ENCODE data around the gene ANXA4. TPM values are rescaled to one million over a fixed set of nuclear protein-coding genes. Genes with fewer than 3 reads are reported as not detected.

ANXA4 gene
- 9.5 to 13.6 TPM (median 12.3 TPM) in 3 replicates for total RNA-seq (2021)
- percentile 50 among the genes with signal in this experiment for Bru-seq, nascent RNA
- long read RNA-seq, experiment 1, transcript ANXA4-201 (13 exons, 2,799 nt) = major isoform, 29 of 46 reads
- long read RNA-seq, experiment 1, partial matches to known transcripts = 3 of 46 reads
- long read RNA-seq, experiment 1, other reads (novel, unspliced or antisense) = 10 of 46 reads
- long read RNA-seq, experiment 2, partial matches to known transcripts = 6 of 20 reads
- long read RNA-seq, experiment 2, other reads (novel, unspliced or antisense) = 9 of 20 reads
- long read RNA-seq, experiment 3, transcript ANXA4-201 (13 exons, 2,799 nt) = major isoform, 31 of 39 reads
- long read RNA-seq, experiment 3, partial matches to known transcripts = 1 of 39 reads
- long read RNA-seq, experiment 3, other reads (novel, unspliced or antisense) = 3 of 39 reads

DNA sequence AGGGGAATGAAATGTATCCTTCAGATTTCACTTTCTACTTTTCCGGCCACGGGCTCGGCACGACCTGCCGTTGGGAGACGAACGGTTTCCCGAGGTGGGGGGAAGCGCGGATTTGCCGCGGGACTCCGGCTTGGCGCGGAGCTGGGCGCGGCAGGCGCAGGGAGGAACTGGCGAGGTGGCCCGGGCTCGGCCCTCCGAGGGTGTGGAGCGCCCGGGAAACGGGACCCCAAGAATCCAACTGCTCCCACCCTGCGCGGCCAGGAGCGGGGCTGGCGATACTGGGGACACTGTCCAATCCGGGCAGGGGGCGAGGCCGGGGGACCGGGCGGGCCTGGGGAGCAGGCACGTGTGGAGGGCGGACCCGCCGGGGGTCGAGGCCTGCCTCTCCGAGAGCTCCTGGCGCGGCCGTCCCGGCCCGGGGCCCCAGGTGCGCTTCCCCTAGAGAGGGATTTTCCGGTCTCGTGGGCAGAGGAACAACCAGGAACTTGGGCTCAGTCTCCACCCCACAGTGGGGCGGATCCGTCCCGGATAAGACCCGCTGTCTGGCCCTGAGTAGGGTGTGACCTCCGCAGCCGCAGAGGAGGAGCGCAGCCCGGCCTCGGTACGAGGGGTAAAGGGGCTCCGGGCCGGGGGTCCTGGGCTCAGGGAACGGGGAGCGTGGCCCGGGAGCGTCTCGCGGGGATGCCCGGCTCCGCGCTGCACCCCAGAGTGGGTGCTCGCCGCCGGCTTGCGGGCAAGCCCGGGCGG lies at the start of gene ANXA4:
Gene ANXA4 (plus strand): TSS at position 560 of the 747 bp plus-strand sequence. CDS start 39,432 bp downstream, outside the sequence.
- DNase-seq (ENCODE audit: low spot score) (peak; percentile 67), ATAC-seq (peak; percentile 73)
- Mint-ChIP-seq H3K36me3 (no peaks in the 10 kb centered on the region), H3K27ac (peak within 1 kb of the TSS; percentile 66), H3K4me3 (peak within 1 kb of the TSS; percentile 83), H3K9me3 (no peaks in the 10 kb centered on the region), H3K4me1 (peaks cover 14% of the 10 kb centered on the region), H3K27me3 (ENCODE audit: low read depth) (peaks cover 28% of the 10 kb centered on the region)
- ChIA-PET CTCF (interaction anchor here (0.8 to 4.0 kb wide), 8 partner anchors 10 to 76 kb away, joined by 3 to 40 read pairs (median 4); no protein-coding TSS in a partner anchor), POLR2A (interaction anchor here (0.6 to 1.0 kb wide), 5 partner anchors 17 to 394 kb away, joined by 3 to 6 read pairs (median 3); partner anchors contain the start of genes MXD1 and NFU1)
- TF ChIP-seq ATF1 (CRISPR knock-in tag; IDR thresholded peaks at IDR 0.05) (no peak), NR3C1 (CRISPR knock-in tag; conservative IDR thresholded peaks at IDR 0.05; ENCODE audit: low read depth) (no peak), SMAD3 (CRISPR knock-in tag; IDR thresholded peaks at IDR 0.05; ENCODE audit: borderline replicate concordance) (no peak), ZNF138 (CRISPR knock-in tag; conservative IDR thresholded peaks at IDR 0.05) (no peak), JAZF1 (CRISPR knock-in tag; IDR thresholded peaks at IDR 0.05) (no peak), CREM (CRISPR knock-in tag; IDR thresholded peaks at IDR 0.05) (0 out of 2 replicates have a peak, but pooled peaks have one; percentile 41), CREB1 (CRISPR knock-in tag; IDR thresholded peaks at IDR 0.05) (no peak), ZNF219 (CRISPR knock-in tag; IDR thresholded peaks at IDR 0.05; ENCODE audit: borderline replicate concordance) (no peak), HMGA2 (CRISPR knock-in tag; IDR thresholded peaks at IDR 0.05) (no peak), EMX1 (CRISPR knock-in tag; IDR thresholded peaks at IDR 0.05) (no peak), TEAD1 (CRISPR knock-in tag; IDR thresholded peaks at IDR 0.05) (no peak), FOXP1 (CRISPR knock-in tag; IDR thresholded peaks at IDR 0.05; ENCODE audit: borderline replicate concordance) (0 out of 2 replicates have a peak, but pooled peaks have one; percentile 50), TEAD4 (CRISPR knock-in tag; IDR thresholded peaks at IDR 0.05) (no peak), ZNF121 (CRISPR knock-in tag; IDR thresholded peaks at IDR 0.05) (no peak), RELA (CRISPR knock-in tag; IDR thresholded peaks at IDR 0.05; ENCODE audit: borderline replicate concordance) (no peak; the same call in 1 of the 2 replicates)
- TF ChIP-seq, protein P1, sequence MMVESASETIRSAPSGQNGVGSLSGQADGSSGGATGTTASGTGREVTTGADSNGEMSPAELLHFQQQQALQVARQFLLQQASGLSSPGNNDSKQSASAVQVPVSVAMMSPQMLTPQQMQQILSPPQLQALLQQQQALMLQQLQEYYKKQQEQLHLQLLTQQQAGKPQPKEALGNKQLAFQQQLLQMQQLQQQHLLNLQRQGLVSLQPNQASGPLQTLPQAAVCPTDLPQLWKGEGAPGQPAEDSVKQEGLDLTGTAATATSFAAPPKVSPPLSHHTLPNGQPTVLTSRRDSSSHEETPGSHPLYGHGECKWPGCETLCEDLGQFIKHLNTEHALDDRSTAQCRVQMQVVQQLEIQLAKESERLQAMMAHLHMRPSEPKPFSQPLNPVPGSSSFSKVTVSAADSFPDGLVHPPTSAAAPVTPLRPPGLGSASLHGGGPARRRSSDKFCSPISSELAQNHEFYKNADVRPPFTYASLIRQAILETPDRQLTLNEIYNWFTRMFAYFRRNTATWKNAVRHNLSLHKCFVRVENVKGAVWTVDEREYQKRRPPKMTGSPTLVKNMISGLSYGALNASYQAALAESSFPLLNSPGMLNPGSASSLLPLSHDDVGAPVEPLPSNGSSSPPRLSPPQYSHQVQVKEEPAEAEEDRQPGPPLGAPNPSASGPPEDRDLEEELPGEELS (CRISPR knock-in tag; IDR thresholded peaks at IDR 0.05) = 0 out of 2 replicates have a peak, but pooled peaks have one; percentile 23
- TF ChIP-seq, protein P2, sequence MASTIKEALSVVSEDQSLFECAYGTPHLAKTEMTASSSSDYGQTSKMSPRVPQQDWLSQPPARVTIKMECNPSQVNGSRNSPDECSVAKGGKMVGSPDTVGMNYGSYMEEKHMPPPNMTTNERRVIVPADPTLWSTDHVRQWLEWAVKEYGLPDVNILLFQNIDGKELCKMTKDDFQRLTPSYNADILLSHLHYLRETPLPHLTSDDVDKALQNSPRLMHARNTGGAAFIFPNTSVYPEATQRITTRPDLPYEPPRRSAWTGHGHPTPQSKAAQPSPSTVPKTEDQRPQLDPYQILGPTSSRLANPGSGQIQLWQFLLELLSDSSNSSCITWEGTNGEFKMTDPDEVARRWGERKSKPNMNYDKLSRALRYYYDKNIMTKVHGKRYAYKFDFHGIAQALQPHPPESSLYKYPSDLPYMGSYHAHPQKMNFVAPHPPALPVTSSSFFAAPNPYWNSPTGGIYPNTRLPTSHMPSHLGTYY (CRISPR knock-in tag; IDR thresholded peaks at IDR 0.05) = 0 out of 2 replicates have a peak, but pooled peaks have one; percentile 25
- TF ChIP-seq, protein P3, sequence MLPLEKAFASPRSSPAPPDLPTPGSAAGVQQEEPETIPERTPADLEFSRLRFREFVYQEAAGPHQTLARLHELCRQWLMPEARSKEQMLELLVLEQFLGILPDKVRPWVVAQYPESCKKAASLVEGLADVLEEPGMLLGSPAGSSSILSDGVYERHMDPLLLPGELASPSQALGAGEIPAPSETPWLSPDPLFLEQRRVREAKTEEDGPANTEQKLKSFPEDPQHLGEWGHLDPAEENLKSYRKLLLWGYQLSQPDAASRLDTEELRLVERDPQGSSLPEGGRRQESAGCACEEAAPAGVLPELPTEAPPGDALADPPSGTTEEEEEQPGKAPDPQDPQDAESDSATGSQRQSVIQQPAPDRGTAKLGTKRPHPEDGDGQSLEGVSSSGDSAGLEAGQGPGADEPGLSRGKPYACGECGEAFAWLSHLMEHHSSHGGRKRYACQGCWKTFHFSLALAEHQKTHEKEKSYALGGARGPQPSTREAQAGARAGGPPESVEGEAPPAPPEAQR (CRISPR knock-in tag; IDR thresholded peaks at IDR 0.05) = no peak
- TF ChIP-seq, protein P4, sequence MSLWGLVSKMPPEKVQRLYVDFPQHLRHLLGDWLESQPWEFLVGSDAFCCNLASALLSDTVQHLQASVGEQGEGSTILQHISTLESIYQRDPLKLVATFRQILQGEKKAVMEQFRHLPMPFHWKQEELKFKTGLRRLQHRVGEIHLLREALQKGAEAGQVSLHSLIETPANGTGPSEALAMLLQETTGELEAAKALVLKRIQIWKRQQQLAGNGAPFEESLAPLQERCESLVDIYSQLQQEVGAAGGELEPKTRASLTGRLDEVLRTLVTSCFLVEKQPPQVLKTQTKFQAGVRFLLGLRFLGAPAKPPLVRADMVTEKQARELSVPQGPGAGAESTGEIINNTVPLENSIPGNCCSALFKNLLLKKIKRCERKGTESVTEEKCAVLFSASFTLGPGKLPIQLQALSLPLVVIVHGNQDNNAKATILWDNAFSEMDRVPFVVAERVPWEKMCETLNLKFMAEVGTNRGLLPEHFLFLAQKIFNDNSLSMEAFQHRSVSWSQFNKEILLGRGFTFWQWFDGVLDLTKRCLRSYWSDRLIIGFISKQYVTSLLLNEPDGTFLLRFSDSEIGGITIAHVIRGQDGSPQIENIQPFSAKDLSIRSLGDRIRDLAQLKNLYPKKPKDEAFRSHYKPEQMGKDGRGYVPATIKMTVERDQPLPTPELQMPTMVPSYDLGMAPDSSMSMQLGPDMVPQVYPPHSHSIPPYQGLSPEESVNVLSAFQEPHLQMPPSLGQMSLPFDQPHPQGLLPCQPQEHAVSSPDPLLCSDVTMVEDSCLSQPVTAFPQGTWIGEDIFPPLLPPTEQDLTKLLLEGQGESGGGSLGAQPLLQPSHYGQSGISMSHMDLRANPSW (CRISPR knock-in tag; conservative IDR thresholded peaks at IDR 0.05; ENCODE audit: low read depth) = no peak
- TF ChIP-seq, protein P5, sequence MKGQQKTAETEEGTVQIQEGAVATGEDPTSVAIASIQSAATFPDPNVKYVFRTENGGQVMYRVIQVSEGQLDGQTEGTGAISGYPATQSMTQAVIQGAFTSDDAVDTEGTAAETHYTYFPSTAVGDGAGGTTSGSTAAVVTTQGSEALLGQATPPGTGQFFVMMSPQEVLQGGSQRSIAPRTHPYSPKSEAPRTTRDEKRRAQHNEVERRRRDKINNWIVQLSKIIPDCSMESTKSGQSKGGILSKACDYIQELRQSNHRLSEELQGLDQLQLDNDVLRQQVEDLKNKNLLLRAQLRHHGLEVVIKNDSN (CRISPR knock-in tag; IDR thresholded peaks at IDR 0.05) = peak; percentile 68; the same call in 1 of the 2 replicates
- TF ChIP-seq, protein P6, sequence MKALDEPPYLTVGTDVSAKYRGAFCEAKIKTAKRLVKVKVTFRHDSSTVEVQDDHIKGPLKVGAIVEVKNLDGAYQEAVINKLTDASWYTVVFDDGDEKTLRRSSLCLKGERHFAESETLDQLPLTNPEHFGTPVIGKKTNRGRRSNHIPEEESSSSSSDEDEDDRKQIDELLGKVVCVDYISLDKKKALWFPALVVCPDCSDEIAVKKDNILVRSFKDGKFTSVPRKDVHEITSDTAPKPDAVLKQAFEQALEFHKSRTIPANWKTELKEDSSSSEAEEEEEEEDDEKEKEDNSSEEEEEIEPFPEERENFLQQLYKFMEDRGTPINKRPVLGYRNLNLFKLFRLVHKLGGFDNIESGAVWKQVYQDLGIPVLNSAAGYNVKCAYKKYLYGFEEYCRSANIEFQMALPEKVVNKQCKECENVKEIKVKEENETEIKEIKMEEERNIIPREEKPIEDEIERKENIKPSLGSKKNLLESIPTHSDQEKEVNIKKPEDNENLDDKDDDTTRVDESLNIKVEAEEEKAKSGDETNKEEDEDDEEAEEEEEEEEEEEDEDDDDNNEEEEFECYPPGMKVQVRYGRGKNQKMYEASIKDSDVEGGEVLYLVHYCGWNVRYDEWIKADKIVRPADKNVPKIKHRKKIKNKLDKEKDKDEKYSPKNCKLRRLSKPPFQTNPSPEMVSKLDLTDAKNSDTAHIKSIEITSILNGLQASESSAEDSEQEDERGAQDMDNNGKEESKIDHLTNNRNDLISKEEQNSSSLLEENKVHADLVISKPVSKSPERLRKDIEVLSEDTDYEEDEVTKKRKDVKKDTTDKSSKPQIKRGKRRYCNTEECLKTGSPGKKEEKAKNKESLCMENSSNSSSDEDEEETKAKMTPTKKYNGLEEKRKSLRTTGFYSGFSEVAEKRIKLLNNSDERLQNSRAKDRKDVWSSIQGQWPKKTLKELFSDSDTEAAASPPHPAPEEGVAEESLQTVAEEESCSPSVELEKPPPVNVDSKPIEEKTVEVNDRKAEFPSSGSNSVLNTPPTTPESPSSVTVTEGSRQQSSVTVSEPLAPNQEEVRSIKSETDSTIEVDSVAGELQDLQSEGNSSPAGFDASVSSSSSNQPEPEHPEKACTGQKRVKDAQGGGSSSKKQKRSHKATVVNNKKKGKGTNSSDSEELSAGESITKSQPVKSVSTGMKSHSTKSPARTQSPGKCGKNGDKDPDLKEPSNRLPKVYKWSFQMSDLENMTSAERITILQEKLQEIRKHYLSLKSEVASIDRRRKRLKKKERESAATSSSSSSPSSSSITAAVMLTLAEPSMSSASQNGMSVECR (CRISPR knock-in tag; IDR thresholded peaks at IDR 0.05; ENCODE audit: borderline replicate concordance) = 0 out of 2 replicates have a peak, but pooled peaks have one; percentile 43
